ENCODE results near the gene LRP2BP. TPM values are rescaled to one million over a fixed set of nuclear protein-coding genes. Genes with fewer than 3 reads are reported as not detected.

Gene LRP2BP
- total RNA-seq, 4 donors from 2014 or later: 0.85 to 2.1 (median 1.4) TPM

DNA sequence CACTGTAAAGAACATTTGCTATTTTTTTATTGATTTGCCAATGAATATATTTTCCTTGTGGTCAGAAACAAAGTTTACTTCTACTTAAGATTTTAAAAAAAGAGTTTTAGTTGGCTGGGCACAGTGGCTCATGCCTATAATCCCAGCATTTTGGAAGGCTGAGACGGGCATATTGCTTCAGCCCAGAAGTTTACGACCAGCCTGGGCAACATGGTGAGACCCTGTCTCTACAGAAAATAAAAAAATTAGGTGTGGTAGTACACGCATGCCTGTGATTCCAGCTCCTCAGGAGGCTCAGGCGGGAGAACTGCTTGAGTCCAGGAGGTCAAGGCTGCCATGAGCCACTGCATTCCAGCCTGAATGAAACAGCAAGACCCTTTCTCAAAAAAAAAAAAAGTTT is 36.8 kb downstream of the LRP2BP start:
- TF ChIP-seq CTCF (IDR thresholded peaks at IDR 0.05; ENCODE audit: low read depth): no peak

DNA sequence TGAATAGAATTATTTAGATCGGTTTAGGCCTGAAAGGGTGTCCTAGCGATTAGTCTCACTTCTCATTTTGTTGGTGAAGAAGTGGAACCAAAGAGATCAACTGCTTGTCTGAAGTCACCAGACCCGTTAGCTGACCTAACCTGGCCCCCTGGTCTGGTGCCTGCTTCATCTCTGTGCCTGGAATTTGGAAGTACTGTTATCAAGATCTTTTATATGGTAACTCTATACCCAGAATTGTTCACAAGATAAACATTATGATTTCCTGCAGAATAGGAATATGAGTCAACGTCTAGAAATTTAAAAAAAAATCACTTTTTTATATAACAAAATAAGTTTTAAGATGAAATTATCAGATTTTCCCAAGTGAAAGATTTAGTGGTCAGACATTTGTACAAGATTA is 37.2 kb downstream of the LRP2BP start:
- no peak for TF ChIP-seq CTCF (IDR thresholded peaks at IDR 0.05; ENCODE audit: low read depth)

DNA sequence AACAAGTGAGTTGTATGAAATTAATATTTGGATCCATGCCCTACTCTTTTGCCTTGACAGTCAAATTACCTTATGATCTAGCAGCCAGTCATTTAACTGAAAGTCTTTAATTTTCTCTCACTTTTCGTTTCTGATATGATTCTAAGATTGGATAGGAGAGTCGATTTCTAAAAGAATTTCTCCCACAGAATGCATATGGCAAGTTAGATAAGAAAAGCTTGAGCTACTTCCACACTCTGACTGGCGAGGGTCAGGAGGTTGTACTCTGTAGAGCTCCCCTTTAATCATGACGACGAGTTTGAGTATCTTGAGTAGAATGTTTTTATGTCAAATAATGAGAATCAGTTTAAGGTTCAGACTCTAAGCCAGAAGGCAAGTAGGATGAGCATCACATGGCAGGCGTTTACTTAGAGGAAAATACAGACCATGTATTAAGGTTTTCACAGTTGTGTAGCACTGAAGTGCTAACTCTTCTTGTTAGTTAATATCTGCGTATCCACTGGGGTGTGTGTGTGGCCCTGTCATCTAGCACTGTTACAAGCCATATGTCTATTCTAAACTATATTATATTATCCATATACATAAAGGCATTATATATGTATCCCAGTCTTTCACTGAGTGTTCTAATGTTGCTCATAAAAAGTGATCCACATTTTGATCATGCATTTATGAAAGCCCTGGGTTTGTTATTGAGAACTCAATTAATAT is 37.8 kb downstream of the LRP2BP start:
- no peak for TF ChIP-seq CTCF (IDR thresholded peaks at IDR 0.05; ENCODE audit: low read depth)

- TF ChIP-seq CTCF (IDR thresholded peaks at IDR 0.05; ENCODE audit: low read depth): no peak
Observed at GRCh38 chr4:185357211-185357610, 38.5 kb downstream of the LRP2BP start.

- TF ChIP-seq CTCF (IDR thresholded peaks at IDR 0.05; ENCODE audit: low read depth): no peak
Observed at GRCh38 chr4:185352741-185353140, 43.0 kb downstream of the LRP2BP start.

DNA sequence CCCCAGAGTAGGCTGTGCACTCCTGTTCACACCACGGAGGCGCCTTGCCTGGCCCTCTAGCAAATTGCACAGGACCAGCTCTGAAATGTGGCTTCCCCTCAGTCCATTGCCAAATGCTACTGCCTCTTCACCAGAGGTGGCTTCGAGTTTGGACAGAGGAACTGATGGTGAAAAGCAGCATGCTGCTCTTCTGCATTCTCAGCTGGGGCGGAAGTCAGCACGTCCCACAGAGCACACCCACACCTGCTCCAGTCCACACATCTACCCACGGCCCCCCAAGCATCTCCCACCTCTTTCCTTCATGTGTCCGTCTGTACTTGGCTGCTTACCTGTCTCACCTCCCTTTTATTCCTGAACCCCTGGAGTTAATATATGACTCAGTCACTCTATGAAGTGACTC is 43.5 kb downstream of the LRP2BP start:
- TF ChIP-seq CTCF (IDR thresholded peaks at IDR 0.05; ENCODE audit: low read depth): no peak

GRCh38 chr4:185351691-185352090 is 44.0 kb downstream of the LRP2BP start:
- no peak for TF ChIP-seq CTCF (IDR thresholded peaks at IDR 0.05; ENCODE audit: low read depth)
